PC-9 (cell line): ENCODE data around the gene RNLS. TPM values are rescaled to one million over a fixed set of nuclear protein-coding genes. Genes with fewer than 3 reads are reported as not detected.

Experiments used
- BruUV-seq: library from RNA; stranded (reverse); fragments of 400-500 nt; replicated peaks from 2 replicates; lab custom pipeline; 2021; lab: Mats Ljungman, UMichigan
- CTCF ChIA-PET: fragments of 300-600 bp; sonication (Branson Sonifier 250); formaldehyde crosslinking; loops from one replicate; lab custom pipeline; 2022; ENCODE audit warnings: antibody characterized with exemption; lab: Charles Lee
- POLR2A ChIA-PET: fragments of 300-600 bp; sonication (Branson Sonifier 250); formaldehyde crosslinking; loops from one replicate; lab custom pipeline; 2022; ENCODE audit warnings: antibody characterized with exemption; ENCODE audit not compliant: unreplicated experiment; lab: Charles Lee
- DNase-seq, 2 experiments: peaks; one replicate each; pipeline versions ENCODE4 v3.0.0 to v3.0.0-alpha.2; 2015 to 2022; ENCODE audit warnings: mixed read lengths in 1 of 2
- H2AFZ ChIP-seq: fragments of 200-600 bp; sonication (generic); 2 replicates; pipeline ENCODE4 v1.8.1; 2017; ENCODE audit warnings: antibody characterized with exemption
- H3F3A ChIP-seq: fragments of 200-600 bp; sonication (generic); 2 replicates; pipeline ENCODE4 v1.8.1; 2017; ENCODE audit warnings: antibody characterized with exemption, mild to moderate bottlenecking, low read depth; ENCODE audit not compliant: insufficient read depth
- H3K27ac ChIP-seq: fragments of 200-600 bp; sonication (generic); 2 replicates; pipeline ENCODE4 v1.6.1; 2016; ENCODE audit warnings: mixed run types
- H3K27me3 ChIP-seq: fragments of 200-600 bp; sonication (generic); 2 replicates; pipeline ENCODE4 v1.6.1; 2016; ENCODE audit warnings: low read depth, mixed run types; ENCODE audit not compliant: insufficient read depth
- H3K36me3 ChIP-seq: fragments of 200-600 bp; sonication (generic); 2 replicates; pipeline ENCODE4 v1.6.1; 2016; ENCODE audit warnings: low read depth, mixed run types
- H3K4me1 ChIP-seq: fragments of 200-600 bp; sonication (generic); replicated peaks from 2 replicates; pipeline ENCODE4 v1.6.1; 2016; ENCODE audit warnings: mixed run types; ENCODE audit not compliant: insufficient read depth
- H3K4me2 ChIP-seq: fragments of 200-600 bp; sonication (generic); 2 replicates; pipeline ENCODE4 v1.6.1; 2017; ENCODE audit warnings: mixed run types
- H3K4me3 ChIP-seq: fragments of 200-600 bp; sonication (generic); 2 replicates; pipeline ENCODE4 v1.6.1; 2016; ENCODE audit warnings: mixed run types
- H3K79me2 ChIP-seq: fragments of 200-600 bp; sonication (generic); 2 replicates; pipeline ENCODE4 v1.6.1; 2017; ENCODE audit warnings: low read depth, mixed run types
- H3K9me2 ChIP-seq: fragments of 200-600 bp; sonication (generic); 2 replicates; pipeline ENCODE4 v1.8.1; 2017; ENCODE audit warnings: mild to moderate bottlenecking; ENCODE audit not compliant: insufficient read depth
- H3K9me3 ChIP-seq: fragments of 200-600 bp; sonication (generic); 2 replicates; pipeline ENCODE4 v1.8.1; 2016; ENCODE audit warnings: low read depth; ENCODE audit not compliant: insufficient read depth
- H4K20me1 ChIP-seq: fragments of 200-600 bp; sonication (generic); 2 replicates; pipeline ENCODE4 v1.8.1; 2017; ENCODE audit not compliant: insufficient read depth
- EZH2 ChIP-seq: fragments of 200-600 bp; sonication (generic); IDR thresholded peaks from 2 replicates; pipeline ENCODE4 v1.8.0; 2017; ENCODE audit warnings: antibody characterized with exemption, low read depth
- intact Hi-C: fragments of 100-400 bp; cut with micrococcal nuclease; formaldehyde crosslinking; loops from one replicate; pipeline ENCODE4 v1.10.0; 2022; ENCODE audit not compliant: unreplicated experiment
- total RNA-seq: library from RNA; stranded (reverse); gene quantifications from 2 replicates; pipeline ENCODE4 v1.2.3, GENCODE V29; 2021
- TF ChIP-seq, protein P1 (sequence below): fragments of 200-600 bp; sonication (generic); conservative IDR thresholded peaks from 2 replicates; pipeline ENCODE4 v1.6.1; 2017; ENCODE audit warnings: mixed run types, antibody characterized with exemption, mild to moderate bottlenecking, moderate library complexity

Gene RNLS
- total RNA-seq, 1 experiment from 2014 or later = not detected

DNA sequence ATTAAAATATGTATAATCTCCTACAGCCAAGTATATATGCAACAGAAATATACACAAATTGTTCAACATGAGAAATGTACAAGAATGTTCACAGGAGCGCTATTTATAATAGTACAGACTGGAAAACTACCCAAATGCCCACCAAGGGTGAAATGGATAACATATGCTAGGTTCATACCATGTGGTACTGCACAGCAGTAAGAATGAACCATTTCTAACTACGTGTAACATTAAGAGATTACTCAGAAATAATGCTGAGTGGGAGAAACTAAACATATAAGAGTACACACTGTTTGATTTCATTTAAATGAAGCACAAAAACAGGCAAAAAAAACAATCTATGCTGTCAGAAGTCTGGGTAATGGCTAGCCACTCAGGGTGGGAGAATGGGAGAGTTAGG lies 45.8 kb downstream of the RNLS start:
- no peaks in the 10 kb centered on the region for H3K27me3 ChIP-seq
- DNase-seq = no peak
- H3K9me2 ChIP-seq = no peaks in the 10 kb centered on the region
- BruUV-seq = no TSS peak
- no peaks in the 10 kb centered on the region for H3F3A ChIP-seq
- H3K4me2 ChIP-seq = no peak overlapping the region
- TF ChIP-seq EZH2 = no peak
- TF ChIP-seq, protein P1, sequence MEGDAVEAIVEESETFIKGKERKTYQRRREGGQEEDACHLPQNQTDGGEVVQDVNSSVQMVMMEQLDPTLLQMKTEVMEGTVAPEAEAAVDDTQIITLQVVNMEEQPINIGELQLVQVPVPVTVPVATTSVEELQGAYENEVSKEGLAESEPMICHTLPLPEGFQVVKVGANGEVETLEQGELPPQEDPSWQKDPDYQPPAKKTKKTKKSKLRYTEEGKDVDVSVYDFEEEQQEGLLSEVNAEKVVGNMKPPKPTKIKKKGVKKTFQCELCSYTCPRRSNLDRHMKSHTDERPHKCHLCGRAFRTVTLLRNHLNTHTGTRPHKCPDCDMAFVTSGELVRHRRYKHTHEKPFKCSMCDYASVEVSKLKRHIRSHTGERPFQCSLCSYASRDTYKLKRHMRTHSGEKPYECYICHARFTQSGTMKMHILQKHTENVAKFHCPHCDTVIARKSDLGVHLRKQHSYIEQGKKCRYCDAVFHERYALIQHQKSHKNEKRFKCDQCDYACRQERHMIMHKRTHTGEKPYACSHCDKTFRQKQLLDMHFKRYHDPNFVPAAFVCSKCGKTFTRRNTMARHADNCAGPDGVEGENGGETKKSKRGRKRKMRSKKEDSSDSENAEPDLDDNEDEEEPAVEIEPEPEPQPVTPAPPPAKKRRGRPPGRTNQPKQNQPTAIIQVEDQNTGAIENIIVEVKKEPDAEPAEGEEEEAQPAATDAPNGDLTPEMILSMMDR = no peak
- H3K36me3 ChIP-seq = no peaks in the 10 kb centered on the region
- no peak overlapping the region for H3K27ac ChIP-seq
- no peaks in the 10 kb centered on the region for H3K9me3 ChIP-seq
- H3K79me2 ChIP-seq = no peaks in the 10 kb centered on the region
- no peaks in the 10 kb centered on the region for H3K4me1 ChIP-seq
- no peaks in the 10 kb centered on the region for H4K20me1 ChIP-seq
- CTCF ChIA-PET = no interaction called here
- H2AFZ ChIP-seq = no peak overlapping the region
- H3K4me3 ChIP-seq = no peak overlapping the region
- intact Hi-C loops = no loop called here
- POLR2A ChIA-PET = no interaction called here

DNA sequence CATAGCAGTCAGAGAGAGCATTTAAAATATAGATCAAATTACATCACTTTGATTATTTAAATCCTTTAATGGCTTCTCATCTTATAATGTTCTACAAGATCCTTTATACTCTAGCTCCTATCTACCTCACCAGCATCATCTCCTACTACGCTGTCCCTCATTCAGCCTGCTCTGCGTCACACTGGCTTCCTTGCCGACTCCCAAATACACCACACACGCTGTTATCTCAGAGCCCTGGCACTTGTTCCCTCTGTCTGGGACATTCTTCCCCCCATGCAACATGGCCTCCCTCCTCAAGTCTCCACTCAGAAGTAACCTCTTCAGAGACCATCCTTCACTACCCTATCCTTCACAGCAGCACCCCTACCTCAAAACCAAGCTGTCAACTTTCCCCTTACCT lies 46.7 kb downstream of the RNLS start:
- TF ChIP-seq EZH2 = no peak
- TF ChIP-seq, protein P1 = no peak

DNA sequence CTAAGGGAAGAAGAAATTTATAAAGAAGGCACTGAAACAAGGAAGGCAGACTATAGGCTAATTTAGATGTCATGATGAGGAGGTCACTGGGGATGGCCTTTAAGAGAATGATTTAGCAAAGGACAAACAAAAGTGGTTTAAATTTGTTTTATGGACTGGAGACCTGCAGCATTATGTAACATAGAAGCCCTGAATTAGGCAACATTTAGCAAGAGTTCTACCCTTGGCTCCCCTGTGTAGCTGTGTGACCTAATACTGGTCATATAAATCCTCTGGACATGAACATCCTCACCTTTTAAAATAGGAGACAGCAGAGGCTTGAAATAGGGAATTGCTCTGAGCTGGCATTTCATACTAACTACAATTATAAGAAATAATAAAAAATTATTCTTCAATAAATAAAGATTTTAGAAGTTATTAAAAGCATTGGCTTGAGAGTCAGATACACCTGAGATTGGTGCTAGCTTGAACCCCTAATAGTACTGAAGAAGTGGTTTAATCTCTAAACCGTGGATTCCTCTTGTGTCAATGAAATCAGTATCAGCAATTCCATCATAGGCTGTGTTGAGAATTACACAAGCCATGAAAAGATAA lies 48.9 kb downstream of the RNLS start:
- H3K79me2 ChIP-seq = no peaks in the 10 kb centered on the region
- ChIA-PET CTCF (no interaction called here), POLR2A (no interaction called here)
- TF ChIP-seq EZH2 = no peak
- TF ChIP-seq, protein P1 = no peak
- no peaks in the 10 kb centered on the region for H3K36me3 ChIP-seq
- H3K4me2 ChIP-seq = no peak overlapping the region
- no peaks in the 10 kb centered on the region for H4K20me1 ChIP-seq
- no peaks in the 10 kb centered on the region for H3K4me1 ChIP-seq
- DNase-seq = no peak
- BruUV-seq = no TSS peak
- no peaks in the 10 kb centered on the region for H3K9me2 ChIP-seq
- H3K27ac ChIP-seq = no peak overlapping the region
- H3F3A ChIP-seq = no peaks in the 10 kb centered on the region
- H3K27me3 ChIP-seq = no peaks in the 10 kb centered on the region
- intact Hi-C loops = no loop called here
- H3K9me3 ChIP-seq = no peaks in the 10 kb centered on the region
- no peak overlapping the region for H3K4me3 ChIP-seq
- H2AFZ ChIP-seq = no peak overlapping the region

More for the DNA sequence above, 46.7 kb downstream of the RNLS start:
- Histone ChIP-seq H4K20me1 (no peaks in the 10 kb centered on the region), H3K79me2 (no peaks in the 10 kb centered on the region), H3K36me3 (no peaks in the 10 kb centered on the region), H3K4me3 (no peak overlapping the region), H3K27ac (no peak overlapping the region), H3K4me2 (no peak overlapping the region), H3K4me1 (no peaks in the 10 kb centered on the region), H3F3A (no peaks in the 10 kb centered on the region), H3K27me3 (no peaks in the 10 kb centered on the region), H2AFZ (no peak overlapping the region), H3K9me3 (no peaks in the 10 kb centered on the region), H3K9me2 (no peaks in the 10 kb centered on the region)
- no TSS peak for BruUV-seq
- no peak for DNase-seq
- POLR2A ChIA-PET = no interaction called here
- intact Hi-C loops = no loop called here
- CTCF ChIA-PET = no interaction called here
